GM12865 (cell line): ENCODE data around the gene DRGX.

ENCODE experiments used
- DNase-seq: peaks from one replicate; pipeline ENCODE4 v3.0.0; 2010; ENCODE audit warnings: low read depth
- H3K4me3 ChIP-seq: 2 replicates; pipeline ENCODE4 v1.5.1; 2011; ENCODE audit warnings: mild to moderate bottlenecking, low read depth, low read length, control low read depth
- CTCF ChIP-seq: IDR thresholded peaks from 2 replicates; pipeline ENCODE4 v1.5.1; 2011; ENCODE audit warnings: low read length, control low read depth, low read depth, inconsistent platforms; ENCODE audit not compliant: insufficient read depth; ENCODE audit errors: missing control alignments

The DRGX gene

GRCh38 chr10:49408519-49409306, 12.8 kb upstream of the DRGX start:
- TF ChIP-seq CTCF: peak; percentile 43
- peak; percentile 39 for DNase-seq
- H3K4me3 ChIP-seq: no peak overlapping the region

- no peak overlapping the region for H3K4me3 ChIP-seq
- peak; percentile 89 for TF ChIP-seq CTCF
- DNase-seq: peak; percentile 74
These were observed 11.8 kb upstream of the DRGX start for GRCh38 chr10:49407552-49408137.

GRCh38 chr10:49407151-49407550, 11.3 kb upstream of the DRGX start:
- no peak for TF ChIP-seq CTCF
- DNase-seq: no peak
- H3K4me3 ChIP-seq: no peak overlapping the region

- H3K4me3 ChIP-seq: no peak overlapping the region
- no peak for DNase-seq
- TF ChIP-seq CTCF: no peak
These were observed 8.5 kb upstream of the DRGX start for GRCh38 chr10:49404321-49404878.

GRCh38 chr10:49403363-49403762, 7.5 kb upstream of the DRGX start:
- no peak for DNase-seq
- H3K4me3 ChIP-seq: no peak overlapping the region
- TF ChIP-seq CTCF: no peak

- no peak for DNase-seq
- H3K4me3 ChIP-seq: no peak overlapping the region
- TF ChIP-seq CTCF: no peak
These were observed 4.5 kb upstream of the DRGX start for GRCh38 chr10:49400365-49400764.
